CD14-positive monocyte (primary cell): ENCODE measurements around the gene KCNS3. TPM values are rescaled to one million over a fixed set of nuclear protein-coding genes. Genes with fewer than 3 reads are reported as not detected.
A peak's percentile ranks its signal among the peaks of the same experiment; 100 is the strongest.

ENCODE experiments used
- DNase-seq, 3 donors: peaks; one replicate each; pipeline ENCODE4 v3.0.0-alpha.2; 2011 to 2022
- H2AFZ ChIP-seq: 2 replicates; pipeline ENCODE4 v1.6.0; 2012; ENCODE audit warnings: mild to moderate bottlenecking, low read depth, low read length, inconsistent platforms; ENCODE audit not compliant: insufficient read depth, poor library complexity, severe bottlenecking
- H3K27ac ChIP-seq, 2 donors: 1 replicate in 1 of 2; 2 replicates in 1 of 2; pipeline ENCODE4 v1.5.1; 2012 to 2013; ENCODE audit warnings: low read length in 2 of 2, control low read depth in 1 of 2, inconsistent platforms in 1 of 2, low read depth in 1 of 2, mild to moderate bottlenecking in 1 of 2
- H3K27me3 ChIP-seq, 2 donors: one replicate each; pipeline versions ENCODE4 v1.6.0 to v1.6.1; 2011 to 2013; ENCODE audit warnings: low read length in 2 of 2; ENCODE audit not compliant: control insufficient read depth in 2 of 2, insufficient read depth in 2 of 2
- H3K36me3 ChIP-seq, 2 donors: replicated peaks in 1 of 2; 1 replicate in 1 of 2; 2 replicates in 1 of 2; pipeline versions ENCODE4 v1.5.1 to v1.6.1; 2012 to 2013; ENCODE audit warnings: low read length in 2 of 2, control low read depth in 1 of 2, inconsistent platforms in 1 of 2, mild to moderate bottlenecking in 1 of 2; ENCODE audit not compliant: insufficient read depth in 2 of 2, control insufficient read depth in 1 of 2
- H3K4me1 ChIP-seq, 2 donors: 1 replicate in 1 of 2; 2 replicates in 1 of 2; pipeline versions ENCODE4 v1.5.1 to v1.6.1; 2012 to 2013; ENCODE audit warnings: low read length in 2 of 2, control low read depth in 1 of 2, inconsistent platforms in 1 of 2, mild to moderate bottlenecking in 1 of 2, moderate library complexity in 1 of 2; ENCODE audit not compliant: insufficient read depth in 2 of 2, control insufficient read depth in 1 of 2
- H3K4me2 ChIP-seq: replicated peaks from 2 replicates; pipeline ENCODE3; 2012; ENCODE audit warnings: low read length, moderate library complexity, mild to moderate bottlenecking; ENCODE audit not compliant: poor library complexity, severe bottlenecking; ENCODE audit errors: extremely low read depth
- H3K4me3 ChIP-seq, 3 experiments: fragments of 200-600 bp in 1 of 3; sonication (generic) in 1 of 3; replicated peaks in 1 of 3; 1 replicate in 2 of 3; 2 replicates in 1 of 3; pipeline ENCODE4 v1.5.1; 2011 to 2013; ENCODE audit warnings: low read length in 3 of 3, mild to moderate bottlenecking in 3 of 3, control low read depth in 2 of 3, low read depth in 2 of 3, inconsistent platforms in 1 of 3, moderate library complexity in 1 of 3
- H3K79me2 ChIP-seq: 2 replicates; pipeline ENCODE4 v1.6.0; 2012; ENCODE audit warnings: mild to moderate bottlenecking, control low read depth, inconsistent platforms, low read length, moderate library complexity; ENCODE audit not compliant: insufficient read depth
- H3K9ac ChIP-seq: 2 replicates; pipeline ENCODE4 v1.6.0; 2017; ENCODE audit warnings: low read length, mild to moderate bottlenecking; ENCODE audit not compliant: insufficient read depth, poor library complexity, severe bottlenecking
- H3K9me3 ChIP-seq, 2 donors: replicated peaks in 1 of 2; 1 replicate in 1 of 2; 2 replicates in 1 of 2; pipeline versions ENCODE4 v1.5.1 to v1.6.1; 2012 to 2013; ENCODE audit warnings: low read length in 2 of 2, control low read depth in 1 of 2; ENCODE audit not compliant: control insufficient read depth in 1 of 2, insufficient read depth in 1 of 2
- H4K20me1 ChIP-seq: 2 replicates; pipeline ENCODE4 v1.6.0; 2012; ENCODE audit warnings: mild to moderate bottlenecking, low read length, control low read depth, moderate library complexity; ENCODE audit not compliant: insufficient read depth
- H3K27ac Mint-ChIP-seq, 7 donors: one replicate each; pipeline ENCODE4 v1.8.0; 2020; ENCODE audit warnings: mild to moderate bottlenecking in 7 of 7, mixed read lengths in 7 of 7, moderate library complexity in 6 of 7, inconsistent platforms in 2 of 7
- H3K27me3 Mint-ChIP-seq, 3 donors: one replicate each; pipeline ENCODE4 v1.8.0; 2021 to 2022; ENCODE audit warnings: low read depth in 3 of 3, mild to moderate bottlenecking in 3 of 3, mixed read lengths in 3 of 3, moderate library complexity in 3 of 3, inconsistent platforms in 1 of 3
- H3K36me3 Mint-ChIP-seq, 2 donors: one replicate each; pipeline ENCODE4 v1.8.0; 2020; ENCODE audit warnings: mixed read lengths in 2 of 2, inconsistent platforms in 1 of 2, mild to moderate bottlenecking in 1 of 2
- H3K4me1 Mint-ChIP-seq: one replicate; pipeline ENCODE4 v1.8.0; 2020; ENCODE audit warnings: mild to moderate bottlenecking, mixed read lengths
- H3K4me3 Mint-ChIP-seq, 2 donors: one replicate each; pipeline ENCODE4 v1.8.0; 2020; ENCODE audit warnings: mild to moderate bottlenecking in 2 of 2, mixed read lengths in 2 of 2, moderate library complexity in 1 of 2
- H3K9me3 Mint-ChIP-seq, 7 donors: one replicate each; pipeline ENCODE4 v1.8.0; 2020 to 2022; ENCODE audit warnings: mixed read lengths in 7 of 7, mild to moderate bottlenecking in 6 of 7, moderate library complexity in 6 of 7, inconsistent platforms in 2 of 7
- CTCF ChIP-seq: fragments of 200-600 bp; IDR thresholded peaks from one replicate; pipeline ENCODE4 v1.8.0; 2022; ENCODE audit warnings: antibody characterized with exemption, mild to moderate bottlenecking
- WGBS: methylation state at CpG from one replicate; pipeline ENCODE4 v1.1.5; 2013; ENCODE audit warnings: missing lambda C conversion rate; ENCODE audit not compliant: insufficient coverage; 5-methylcytosine and 5-hydroxymethylcytosine counted together
- intact Hi-C, 2 donors: fragments of 100-400 bp; cut with micrococcal nuclease; formaldehyde crosslinking; loops; one replicate each; pipeline versions ENCODE4 v1.15.0 to v1.15.1; 2023
- polyA plus RNA-seq, 3 donors: library from polyadenylated mRNA; depleted of rRNA in 1 of 3; unstranded in 2 of 3; stranded (reverse) in 1 of 3; fragments of 300-500 nt in 2 of 3; fragments of >200 nt in 1 of 3; fragmentation: Illumina TruSeq in 2 of 3; gene quantifications; 1 replicate in 2 of 3; 2 replicates in 1 of 3; pipeline ENCODE4 v1.2.3, GENCODE V29; 2012 to 2021

The KCNS3 gene
- polyA plus RNA-seq, 3 donors = not detected

GRCh38 chr2:17877811-17878280 is 621 bp upstream of the KCNS3 start:
- peak overlapping the region; percentile 78 for H3K4me2 ChIP-seq
- Mint-ChIP-seq H3K27me3 (peaks cover 67 to 81% (median 71%) of the 10 kb centered on the region in 3 donors), H3K27ac (no peak overlapping the region), H3K36me3 (peaks cover 0 to 9% of the 10 kb centered on the region in 2 donors), H3K4me1 (peaks cover 19% of the 10 kb centered on the region), H3K4me3 (peak overlapping the region; percentile 75 to 94), H3K9me3 (peaks cover 0 to 22% (median 16%) of the 10 kb centered on the region in 7 donors)
- H3K4me3 ChIP-seq = peak overlapping the region; percentile 14 to 72 (median 15)
- H3K27me3 ChIP-seq = peaks cover 58 to 72% of the 10 kb centered on the region in 2 donors
- no peaks in the 10 kb centered on the region for H3K36me3 ChIP-seq
- intact Hi-C loops = no loop called here
- H3K9ac ChIP-seq = peak overlapping the region; percentile 12
- DNase-seq = peak; percentile 41 to 60 (median 57)
- H3K27ac ChIP-seq = no peak overlapping the region
- H3K79me2 ChIP-seq = no peaks in the 10 kb centered on the region
- WGBS = under 1% methylated on average over 28 of the region's 28 CpGs
- peaks cover 16 to 20% of the 10 kb centered on the region in 2 donors for H3K4me1 ChIP-seq
- H4K20me1 ChIP-seq = no peaks in the 10 kb centered on the region
- no peak for TF ChIP-seq CTCF
- peaks cover 0 to 26% of the 10 kb centered on the region in 2 donors for H3K9me3 ChIP-seq
- peak overlapping the region; percentile 80 for H2AFZ ChIP-seq

- Histone ChIP-seq H3K27ac (no peak overlapping the region), H4K20me1 (no peaks in the 10 kb centered on the region), H3K36me3 (no peaks in the 10 kb centered on the region), H3K9ac (no peak overlapping the region), H3K4me2 (peak overlapping the region; percentile 78), H3K27me3 (peaks cover 60 to 67% of the 10 kb centered on the region in 2 donors), H3K4me3 (peak overlapping the region in 1 of 3 experiments; percentile 66), H3K79me2 (no peaks in the 10 kb centered on the region), H2AFZ (peak overlapping the region; percentile 50), H3K4me1 (peaks cover 16 to 20% of the 10 kb centered on the region in 2 donors), H3K9me3 (peaks cover 0 to 26% of the 10 kb centered on the region in 2 donors)
- Mint-ChIP-seq H3K4me1 (peaks cover 19% of the 10 kb centered on the region), H3K4me3 (peak overlapping the region; percentile 80 to 91), H3K9me3 (peaks cover 2 to 22% (median 17%) of the 10 kb centered on the region in 7 donors), H3K27ac (no peak overlapping the region), H3K36me3 (peaks cover 0 to 9% of the 10 kb centered on the region in 2 donors), H3K27me3 (peaks cover 62 to 78% (median 66%) of the 10 kb centered on the region in 3 donors)
- no peak for DNase-seq
- no peak for TF ChIP-seq CTCF
- intact Hi-C loops = no loop called here
- under 1% methylated on average over 31 of the region's 49 CpGs for WGBS
These were observed 858 bp downstream of the KCNS3 start for GRCh38 chr2:17879137-17879912.
